HepG2 (cell line): ENCODE data around the gene IL1RAPL1. TPM values are rescaled to one million over a fixed set of nuclear protein-coding genes. Genes with fewer than 3 reads are reported as not detected.
A peak's percentile ranks its signal among the peaks of the same experiment; 100 is the strongest.

Experiments
- ATAC-seq: fragments of 200-7000 bp; cut with Tn5 transposase; 3 replicates; pipeline ENCODE4 v1.9.1; 2020; ENCODE audit warnings: mild to moderate bottlenecking, moderate library complexity
- BruUV-seq: library from RNA; stranded (reverse); fragments of 400-500 nt; replicated peaks from 2 replicates; lab custom pipeline; 2021; lab: Mats Ljungman, UMichigan
- CTCF ChIA-PET: fragments of 300-600 bp; formaldehyde crosslinking; extraction: SDS; loops from one replicate; lab custom pipeline; 2021; ENCODE audit warnings: low total read pairs, inconsistent platforms, low intra/inter-chr PET ratio; lab: Yijun Ruan, JAX
- POLR2A ChIA-PET: fragments of 350-600 bp; sonication (Branson Sonifier 250); formaldehyde crosslinking; loops from one replicate; lab custom pipeline; 2020; ENCODE audit warnings: antibody characterized with exemption, inconsistent platforms; lab: Yijun Ruan, JAX
- DNase-seq: peaks from one replicate; pipeline ENCODE4 v3.0.0-alpha.2; 2015; ENCODE audit warnings: low spot score
- FAIRE-seq: peaks from 3 replicates; lab custom pipeline; 2011; peaks lifted over from hg19 to GRCh38; lab: Jason Lieb, UNC
- H2AFZ ChIP-seq: one replicate; pipeline ENCODE4 v1.6.1; 2011; ENCODE audit warnings: low read length, inconsistent platforms
- H3K27ac ChIP-seq: fragments of 300-600 bp; 3 replicates; pipeline ENCODE4 v1.8.0; 2011; ENCODE audit warnings: mixed run types, mild to moderate bottlenecking, mixed read lengths, low read length, inconsistent platforms; ENCODE audit not compliant: insufficient read depth; ENCODE audit errors: extremely low read length
- H3K27me3 ChIP-seq, 2 experiments: fragments of 200-600 bp in 1 of 2; 2 replicates in 1 of 2; 3 replicates in 1 of 2; pipeline versions ENCODE4 v1.6.0 to v1.8.0; 2011; ENCODE audit warnings: low read length in 2 of 2, mild to moderate bottlenecking in 2 of 2, moderate library complexity in 2 of 2, inconsistent platforms in 1 of 2; ENCODE audit not compliant: insufficient read depth in 2 of 2, control insufficient read depth in 1 of 2
- H3K36me3 ChIP-seq, 2 experiments: fragments of 200-600 bp in 1 of 2; replicated peaks in 1 of 2; 2 replicates in 1 of 2; 3 replicates in 1 of 2; pipeline versions ENCODE4 v1.5.1 to v1.8.0; 2011; ENCODE audit warnings: low read length in 2 of 2, inconsistent platforms in 1 of 2; ENCODE audit not compliant: insufficient read depth in 2 of 2, control insufficient read depth in 1 of 2
- H3K4me1 ChIP-seq: 2 replicates; pipeline ENCODE4 v1.5.1; 2012; ENCODE audit warnings: low read length, inconsistent platforms; ENCODE audit not compliant: insufficient read depth
- H3K4me2 ChIP-seq: 2 replicates; pipeline ENCODE4 v1.6.0; 2011; ENCODE audit warnings: low read depth, low read length, inconsistent platforms
- H3K4me3 ChIP-seq, 3 experiments: fragments of 200-600 bp in 1 of 3; sonication (generic), shearing (Covaris generic) in 1 of 3; replicated peaks in 1 of 3; 2 replicates each; pipeline ENCODE4 v1.5.1; 2011 to 2016; ENCODE audit warnings: low read length in 3 of 3, inconsistent platforms in 2 of 3, low read depth in 2 of 3, mild to moderate bottlenecking in 2 of 3, control low read depth in 1 of 3, mixed read lengths in 1 of 3; ENCODE audit not compliant: insufficient read depth in 1 of 3
- H3K79me2 ChIP-seq: one replicate; pipeline ENCODE4 v1.6.1; 2011; ENCODE audit warnings: low read length, inconsistent platforms; ENCODE audit not compliant: insufficient read depth
- H3K9ac ChIP-seq: 2 replicates; pipeline ENCODE4 v1.6.0; 2011; ENCODE audit warnings: mild to moderate bottlenecking, low read depth, low read length, inconsistent platforms; ENCODE audit not compliant: insufficient read depth
- H3K9me3 ChIP-seq: 2 replicates; pipeline ENCODE4 v1.5.1; 2012; ENCODE audit warnings: mild to moderate bottlenecking, low read length
- H4K20me1 ChIP-seq: 2 replicates; pipeline ENCODE4 v1.6.0; 2011; ENCODE audit warnings: inconsistent platforms, mild to moderate bottlenecking, low read length, moderate library complexity; ENCODE audit not compliant: insufficient read depth
- GFI1 ChIP-seq: sonication (generic); formaldehyde crosslinking; IDR thresholded peaks from 2 replicates; pipeline ENCODE4 v1.5.0; 2020; ENCODE audit warnings: missing genetic modification reagents, mild to moderate bottlenecking, borderline replicate concordance
- SNAPC2 ChIP-seq: sonication (generic); formaldehyde crosslinking; IDR thresholded peaks from 2 replicates; pipeline ENCODE4 v1.8.1; 2022; ENCODE audit warnings: mild to moderate bottlenecking, missing genetic modification reagents
- TAF15 ChIP-seq: fragments of 200-400 bp; formaldehyde crosslinking; IDR thresholded peaks from one replicate; pipeline ENCODE4 v1.6.1; 2018; ENCODE audit warnings: mild to moderate bottlenecking, low read depth, low read length; ENCODE audit not compliant: poor library complexity, severe bottlenecking
- THYN1 ChIP-seq: sonication (generic); formaldehyde crosslinking; IDR thresholded peaks from 2 replicates; pipeline ENCODE4 v1.8.1; 2023; ENCODE audit warnings: low read depth, mild to moderate bottlenecking, moderate library complexity, missing genetic modification reagents, borderline replicate concordance
- ZBTB1 ChIP-seq: sonication (generic); formaldehyde crosslinking; IDR thresholded peaks from 2 replicates; pipeline ENCODE4 v1.4.0; 2020; ENCODE audit warnings: missing genetic modification reagents, borderline replicate concordance
- ZNF124 ChIP-seq: sonication (generic); formaldehyde crosslinking; IDR thresholded peaks from 2 replicates; pipeline ENCODE4 v1.4.0; 2020; ENCODE audit warnings: missing genetic modification reagents
- ZNF570 ChIP-seq: sonication (generic); formaldehyde crosslinking; IDR thresholded peaks from 2 replicates; pipeline ENCODE4 v1.4.0; 2020; ENCODE audit warnings: mild to moderate bottlenecking, missing genetic modification reagents, borderline replicate concordance
- ZNF761 ChIP-seq: sonication (generic); formaldehyde crosslinking; conservative IDR thresholded peaks from 2 replicates; pipeline ENCODE4 v1.4.0; 2020; ENCODE audit warnings: mild to moderate bottlenecking, missing genetic modification reagents
- WGBS: methylation state at CpG from one replicate; pipeline ENCODE4 v1.1.6; 2017; ENCODE audit warnings: low lambda C conversion rate; 5-methylcytosine and 5-hydroxymethylcytosine counted together
- in situ Hi-C: cut with HindIII; loops from 2 replicates; pipeline ENCODE4 v1.10.0; 2017; ENCODE audit warnings: low pct_unique_long_range_greater_than_20kb; ENCODE audit not compliant: extremely low pct_ligation_motif_present
- intact Hi-C: fragments of 100-400 bp; cut with micrococcal nuclease; formaldehyde crosslinking; loops from one replicate; pipeline ENCODE4 v1.10.0; 2022; ENCODE audit not compliant: unreplicated experiment
- polyA plus RNA-seq, 8 experiments: library from polyadenylated mRNA; depleted of rRNA in 3 of 8; stranded (reverse) in 7 of 8; unstranded in 1 of 8; fragments of >200 nt; fragmentation: Illumina TruSeq in 4 of 8; extraction: Trizol in 4 of 8; gene quantifications; 2 replicates each; pipeline versions ENCODE4 v1.2.1 to v1.2.3, GENCODE V29; 2011 to 2016; ENCODE audit warnings: low read depth in 4 of 8, missing spikeins in 1 of 8, mixed read lengths in 1 of 8; ENCODE audit not compliant: insufficient read depth in 1 of 8
- total RNA-seq, 5 experiments: library from RNA; depleted of rRNA; stranded (reverse); fragments of >200 nt; fragmentation: Illumina TruSeq; extraction: Trizol; gene quantifications; 2 replicates each; pipeline ENCODE4 v1.2.3, GENCODE V29; 2016; ENCODE audit warnings: low read depth in 1 of 5
- TF ChIP-seq, protein P1 (sequence below): IDR thresholded peaks from 2 replicates; pipeline ENCODE4 v1.6.1; 2016; ENCODE audit warnings: low read depth, borderline replicate concordance
- TF ChIP-seq, protein P2 (sequence below): sonication (generic); formaldehyde crosslinking; IDR thresholded peaks from 2 replicates; pipeline ENCODE4 v1.5.0; 2020; ENCODE audit warnings: mild to moderate bottlenecking, missing genetic modification reagents

Gene IL1RAPL1
- total and polyA plus RNA-seq, 2 of the 13 experiments (the other 11 are each of a cell fraction or from before 2014, with no cell fraction given): 0.04 TPM; not detected in 1

DNA sequence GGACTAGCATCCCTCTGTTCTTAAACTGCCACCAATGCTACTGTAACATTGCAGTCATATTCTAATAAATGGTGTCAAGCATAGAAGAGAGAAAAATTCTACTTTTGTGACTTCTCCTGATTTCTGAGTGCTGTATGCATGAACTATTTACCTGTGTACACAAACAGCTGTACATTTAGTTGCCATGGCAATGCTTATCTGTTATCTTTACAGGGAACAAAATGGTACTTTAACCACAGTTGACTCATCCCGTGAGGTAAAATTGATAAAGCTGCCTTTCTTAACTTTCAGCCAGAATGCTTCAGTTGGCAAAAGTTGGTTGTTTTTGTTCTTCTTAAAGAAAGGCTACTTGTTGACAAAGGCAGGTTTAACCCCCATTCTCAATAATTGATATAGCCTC, 1040.6 kb downstream of the IL1RAPL1 start:
- H3K9me3 ChIP-seq: no peaks in the 10 kb centered on the region
- H3K36me3 ChIP-seq: no peaks in the 10 kb centered on the region
- H3K9ac ChIP-seq: no peak overlapping the region
- BruUV-seq: no TSS peak
- H3K4me1 ChIP-seq: no peaks in the 10 kb centered on the region
- no peaks in the 10 kb centered on the region for H3K27me3 ChIP-seq
- no peaks in the 10 kb centered on the region for H3K79me2 ChIP-seq
- H4K20me1 ChIP-seq: no peaks in the 10 kb centered on the region
- 0% methylated on average over 1 of the region's 1 CpG for WGBS
- TF ChIP-seq ZNF124 (CRISPR knock-in tag) (no peak), TAF15 (no peak)
- TF ChIP-seq, protein P1, sequence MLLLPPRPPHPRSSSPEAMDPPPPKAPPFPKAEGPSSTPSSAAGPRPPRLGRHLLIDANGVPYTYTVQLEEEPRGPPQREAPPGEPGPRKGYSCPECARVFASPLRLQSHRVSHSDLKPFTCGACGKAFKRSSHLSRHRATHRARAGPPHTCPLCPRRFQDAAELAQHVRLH (CRISPR knock-in tag): no peak
- TF ChIP-seq, protein P2, sequence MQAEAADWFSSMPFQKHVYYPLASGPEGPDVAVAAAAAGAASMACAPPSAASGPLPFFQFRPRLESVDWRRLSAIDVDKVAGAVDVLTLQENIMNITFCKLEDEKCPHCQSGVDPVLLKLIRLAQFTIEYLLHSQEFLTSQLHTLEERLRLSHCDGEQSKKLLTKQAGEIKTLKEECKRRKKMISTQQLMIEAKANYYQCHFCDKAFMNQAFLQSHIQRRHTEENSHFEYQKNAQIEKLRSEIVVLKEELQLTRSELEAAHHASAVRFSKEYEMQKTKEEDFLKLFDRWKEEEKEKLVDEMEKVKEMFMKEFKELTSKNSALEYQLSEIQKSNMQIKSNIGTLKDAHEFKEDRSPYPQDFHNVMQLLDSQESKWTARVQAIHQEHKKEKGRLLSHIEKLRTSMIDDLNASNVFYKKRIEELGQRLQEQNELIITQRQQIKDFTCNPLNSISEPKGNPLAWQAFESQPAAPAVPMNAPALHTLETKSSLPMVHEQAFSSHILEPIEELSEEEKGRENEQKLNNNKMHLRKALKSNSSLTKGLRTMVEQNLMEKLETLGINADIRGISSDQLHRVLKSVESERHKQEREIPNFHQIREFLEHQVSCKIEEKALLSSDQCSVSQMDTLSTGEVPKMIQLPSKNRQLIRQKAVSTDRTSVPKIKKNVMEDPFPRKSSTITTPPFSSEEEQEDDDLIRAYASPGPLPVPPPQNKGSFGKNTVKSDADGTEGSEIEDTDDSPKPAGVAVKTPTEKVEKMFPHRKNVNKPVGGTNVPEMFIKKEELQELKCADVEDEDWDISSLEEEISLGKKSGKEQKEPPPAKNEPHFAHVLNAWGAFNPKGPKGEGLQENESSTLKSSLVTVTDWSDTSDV (CRISPR knock-in tag): no peak
- no peak for DNase-seq
- CTCF ChIA-PET: no interaction called here
- FAIRE-seq: no peak
- H3K27ac ChIP-seq: no peak overlapping the region
- intact Hi-C loops: no loop called here
- no peak overlapping the region for H2AFZ ChIP-seq
- no peak overlapping the region for H3K4me3 ChIP-seq
- H3K4me2 ChIP-seq: 0 out of 2 replicates have a peak overlapping the region, but pooled peaks have one; percentile 27
- in situ Hi-C loops: no loop called here
- POLR2A ChIA-PET: no interaction called here
- ATAC-seq: no peak

DNA sequence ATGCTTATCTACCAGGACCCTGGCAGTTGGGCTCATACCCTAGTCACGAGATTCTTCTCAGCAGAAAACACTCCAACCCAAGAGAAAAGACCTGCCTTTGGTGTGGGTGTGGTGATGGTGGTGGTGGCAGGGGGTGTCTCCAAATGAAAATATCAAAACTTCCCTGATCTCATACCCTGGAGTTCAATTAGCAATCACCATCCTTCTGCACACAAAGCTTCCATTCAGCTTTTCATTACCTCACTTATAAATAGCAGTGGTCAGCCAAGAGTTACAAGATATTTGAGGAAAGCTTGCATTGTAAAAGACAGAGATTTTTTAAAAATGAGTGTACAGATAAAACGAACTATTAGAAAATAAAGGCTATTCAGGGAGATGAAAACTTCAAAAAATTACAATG, 1047.3 kb downstream of the IL1RAPL1 start:
- ChIA-PET POLR2A (no interaction called here), CTCF (no interaction called here)
- intact Hi-C loops (no loop called here), in situ Hi-C loops (no loop called here)
- Histone ChIP-seq H3K4me3 (no peak overlapping the region), H3K9me3 (no peaks in the 10 kb centered on the region), H3K27me3 (no peaks in the 10 kb centered on the region), H3K79me2 (no peaks in the 10 kb centered on the region), H3K27ac (no peak overlapping the region), H4K20me1 (no peaks in the 10 kb centered on the region), H3K36me3 (no peaks in the 10 kb centered on the region), H2AFZ (no peak overlapping the region), H3K4me2 (no peak overlapping the region), H3K4me1 (no peaks in the 10 kb centered on the region), H3K9ac (no peak overlapping the region)
- 5% methylated on average over 2 of the region's 2 CpGs for WGBS
- ATAC-seq (no peak), DNase-seq (no peak), FAIRE-seq (no peak)
- no TSS peak for BruUV-seq
- TF ChIP-seq SNAPC2 (CRISPR knock-in tag) (no peak), GFI1 (CRISPR knock-in tag) (no peak), ZNF761 (CRISPR knock-in tag) (no peak), ZBTB1 (CRISPR knock-in tag) (no peak), ZNF570 (CRISPR knock-in tag) (no peak), THYN1 (CRISPR knock-in tag) (no peak)
